GM23248 (cell line): ENCODE measurements around the gene SMYD3. TPM values are rescaled to one million over a fixed set of nuclear protein-coding genes. Genes with fewer than 3 reads are reported as not detected.
A peak's percentile ranks its signal among the peaks of the same experiment; 100 is the strongest.

ENCODE experiments used
- DNase-seq: peaks from one replicate; pipeline ENCODE4 v3.0.0-alpha.2; 2015
- H2AFZ ChIP-seq: fragments of 200-600 bp; sonication (generic); 2 replicates; pipeline ENCODE4 v1.6.1; 2016; ENCODE audit warnings: antibody characterized with exemption
- H3F3A ChIP-seq: fragments of 200-600 bp; sonication (generic); 2 replicates; pipeline ENCODE4 v1.6.1; 2016; ENCODE audit warnings: mild to moderate bottlenecking, antibody characterized with exemption, mixed run types; ENCODE audit not compliant: insufficient read depth
- H3K27ac ChIP-seq: fragments of 200-600 bp; sonication (generic); 2 replicates; pipeline ENCODE4 v1.5.1; 2016; ENCODE audit warnings: mild to moderate bottlenecking
- H3K27me3 ChIP-seq: fragments of 200-600 bp; sonication (generic); replicated peaks from 2 replicates; pipeline ENCODE4 v1.6.1; 2016; ENCODE audit warnings: mild to moderate bottlenecking; ENCODE audit not compliant: insufficient read depth
- H3K36me3 ChIP-seq: fragments of 200-600 bp; sonication (generic); 2 replicates; pipeline ENCODE4 v1.6.1; 2016; ENCODE audit warnings: low read depth, mild to moderate bottlenecking
- H3K4me1 ChIP-seq: fragments of 200-600 bp; sonication (generic); 2 replicates; pipeline ENCODE4 v1.6.1; 2016; ENCODE audit warnings: mild to moderate bottlenecking; ENCODE audit not compliant: insufficient read depth
- H3K4me2 ChIP-seq: fragments of 200-600 bp; sonication (generic); one replicate; pipeline ENCODE4 v1.6.1; 2016; ENCODE audit warnings: mild to moderate bottlenecking; ENCODE audit not compliant: unreplicated experiment
- H3K4me3 ChIP-seq: fragments of 200-600 bp; sonication (generic); 2 replicates; pipeline ENCODE4 v1.5.1; 2016; ENCODE audit warnings: mild to moderate bottlenecking
- H3K79me2 ChIP-seq: fragments of 200-600 bp; sonication (generic); 2 replicates; pipeline ENCODE4 v1.6.1; 2016; ENCODE audit warnings: mild to moderate bottlenecking; ENCODE audit not compliant: insufficient read depth
- H3K9ac ChIP-seq: fragments of 200-600 bp; sonication (generic); 2 replicates; pipeline ENCODE4 v1.6.1; 2016; ENCODE audit warnings: mild to moderate bottlenecking
- H3K9me2 ChIP-seq: fragments of 200-600 bp; sonication (generic); 2 replicates; pipeline ENCODE4 v1.6.1; 2016; ENCODE audit warnings: mixed run types, mild to moderate bottlenecking, moderate library complexity; ENCODE audit not compliant: insufficient read depth
- H3K9me3 ChIP-seq: fragments of 200-600 bp; sonication (generic); one replicate; pipeline ENCODE4 v1.6.1; 2017; ENCODE audit warnings: low read depth
- H4K20me1 ChIP-seq: fragments of 200-600 bp; sonication (generic); 2 replicates; pipeline ENCODE4 v1.6.0; 2016; ENCODE audit not compliant: insufficient read depth
- EZH2 ChIP-seq: fragments of 200-600 bp; sonication (generic); IDR thresholded peaks from 2 replicates; pipeline ENCODE4 v1.6.1; 2018; ENCODE audit warnings: antibody characterized with exemption, mild to moderate bottlenecking; ENCODE audit not compliant: insufficient read depth, poor library complexity, severe bottlenecking
- EZH2phosphoT487 ChIP-seq: fragments of 200-600 bp; sonication (generic); IDR thresholded peaks from 2 replicates; pipeline ENCODE4 v1.6.1; 2018; ENCODE audit warnings: antibody characterized with exemption, moderate library complexity, mild to moderate bottlenecking, low read depth; ENCODE audit not compliant: insufficient read depth
- WGBS, 2 experiments: methylation state at CpG; one replicate each; pipeline ENCODE4 v1.1.6; 2015 to 2017; ENCODE audit warnings: low lambda C conversion rate in 2 of 2, low coverage in 1 of 2; ENCODE audit errors: missing lambda C conversion rate in 2 of 2; 5-methylcytosine and 5-hydroxymethylcytosine counted together
- in situ Hi-C: fragments of 300-500 bp; cut with MboI; formaldehyde crosslinking; loops from 2 replicates; pipeline ENCODE4 v1.15.0; 2020
- polyA plus RNA-seq: library from polyadenylated mRNA; unstranded; fragments of >200 nt; fragmentation: Nextera tagmentation; extraction: Ambion mirVana; gene quantifications from 2 replicates; pipeline ENCODE4 v1.2.1, GENCODE V29; 2016
- total RNA-seq: library from RNA; depleted of rRNA; stranded (reverse); fragments of >200 nt; shearing (Covaris generic); gene quantifications from 2 replicates; pipeline ENCODE4 v1.2.3, GENCODE V29; 2014; rRNA removed

The SMYD3 gene
- 32.1 and 39.1 TPM in 2 replicates for total RNA-seq
- 39.1 and 44.8 TPM in 2 replicates for polyA plus RNA-seq

- peaks cover 6% of the 10 kb centered on the region; the same call in 1 of the 2 replicates for H3K79me2 ChIP-seq
- peak within 1 kb of the TSS; percentile 72 for H3K4me2 ChIP-seq
- peak within 1 kb of the TSS; percentile 79 for H3K4me3 ChIP-seq
- H3K9me2 ChIP-seq = no peaks in the 10 kb centered on the region
- H4K20me1 ChIP-seq = no peaks in the 10 kb centered on the region
- H3K9me3 ChIP-seq = no peaks in the 10 kb centered on the region
- WGBS, 2 experiments = 1 to 2% methylated on average over 31 to 64 of the region's 79 CpGs
- TF ChIP-seq EZH2 (no peak), EZH2phosphoT487 (no peak)
- DNase-seq = peak; percentile 90
- peak within 1 kb of the TSS; percentile 71 for H3K9ac ChIP-seq
- peaks cover 9% of the 10 kb centered on the region for H3K4me1 ChIP-seq
- H3K27ac ChIP-seq = no peak within 1 kb of the TSS
- peaks cover 18% of the 10 kb centered on the region; the same call in 1 of the 2 replicates for H3F3A ChIP-seq
- H3K27me3 ChIP-seq = no peaks in the 10 kb centered on the region
- in situ Hi-C loops = no loop called here
- no peaks in the 10 kb centered on the region for H3K36me3 ChIP-seq
- H2AFZ ChIP-seq = peak within 1 kb of the TSS; percentile 86
Observed at GRCh38 chr1:246506674-246507481, at the start of gene SMYD3. Gene SMYD3 (minus strand): TSS chr1:246507279.

GRCh38 chr1:246554201-246554600 is 47.1 kb upstream of the SMYD3 start:
- H3K79me2 ChIP-seq = peaks cover 96% of the 10 kb centered on the region
- no peaks in the 10 kb centered on the region for H3K9me3 ChIP-seq
- WGBS, 2 experiments = 94% methylated on average over 16 of the region's 16 CpGs
- no peak overlapping the region for H3K27ac ChIP-seq
- no peak overlapping the region for H2AFZ ChIP-seq
- no peak overlapping the region for H3K4me2 ChIP-seq
- TF ChIP-seq EZH2 = no peak
- no peak for TF ChIP-seq EZH2phosphoT487
- H3K36me3 ChIP-seq = peaks cover 55% of the 10 kb centered on the region
- H3K9ac ChIP-seq = no peak overlapping the region
- H3F3A ChIP-seq = no peaks in the 10 kb centered on the region
- no peaks in the 10 kb centered on the region for H3K27me3 ChIP-seq
- H3K9me2 ChIP-seq = no peaks in the 10 kb centered on the region
- in situ Hi-C loops = no loop called here
- H3K4me1 ChIP-seq = no peaks in the 10 kb centered on the region
- no peak overlapping the region for H3K4me3 ChIP-seq
- no peaks in the 10 kb centered on the region for H4K20me1 ChIP-seq
- no peak for DNase-seq

DNA sequence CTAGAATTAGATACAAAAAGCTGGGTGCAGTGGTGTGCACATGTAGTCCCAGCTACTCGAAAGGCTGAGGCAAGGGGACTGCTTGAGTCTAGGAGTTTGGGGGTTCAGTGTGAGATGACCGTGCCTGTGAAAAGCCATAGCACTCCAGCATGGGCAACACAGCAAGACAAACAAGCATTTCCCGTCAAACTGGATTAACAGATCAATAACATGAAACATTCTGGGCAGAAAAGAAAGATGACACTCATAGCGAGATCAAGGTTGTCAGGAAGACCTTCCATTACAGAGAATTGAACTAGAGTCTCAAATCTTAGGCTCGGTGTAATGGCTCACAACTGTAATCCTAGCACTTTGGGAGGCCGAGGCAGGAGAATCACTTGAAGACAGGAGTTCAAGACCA is 45.0 kb upstream of the SMYD3 start:
- TF ChIP-seq EZH2phosphoT487 (no peak), EZH2 (no peak)
- Histone ChIP-seq H4K20me1 (no peaks in the 10 kb centered on the region), H3K79me2 (peaks cover 81% of the 10 kb centered on the region), H3K9ac (no peak overlapping the region), H3K4me3 (no peak overlapping the region), H3K27ac (no peak overlapping the region), H2AFZ (no peak overlapping the region), H3K9me2 (no peaks in the 10 kb centered on the region), H3K9me3 (no peaks in the 10 kb centered on the region), H3K36me3 (peaks cover 60% of the 10 kb centered on the region), H3K27me3 (no peaks in the 10 kb centered on the region), H3F3A (no peaks in the 10 kb centered on the region), H3K4me2 (no peak overlapping the region), H3K4me1 (no peaks in the 10 kb centered on the region)
- WGBS, 2 experiments = 93 to 94% methylated on average over 6 of the region's 6 CpGs
- in situ Hi-C loops = no loop called here
- no peak for DNase-seq

- in situ Hi-C loops = no loop called here
- H3K9me3 ChIP-seq = no peaks in the 10 kb centered on the region
- TF ChIP-seq EZH2 (no peak), EZH2phosphoT487 (no peak)
- no peaks in the 10 kb centered on the region for H3F3A ChIP-seq
- H2AFZ ChIP-seq = no peak overlapping the region
- H3K4me2 ChIP-seq = no peak overlapping the region
- no peak overlapping the region for H3K27ac ChIP-seq
- no peak overlapping the region for H3K9ac ChIP-seq
- no peak overlapping the region for H3K4me3 ChIP-seq
- DNase-seq = no peak
- 80 to 83% methylated on average over 11 of the region's 11 CpGs for WGBS, 2 experiments
- no peaks in the 10 kb centered on the region for H3K9me2 ChIP-seq
- H3K27me3 ChIP-seq = no peaks in the 10 kb centered on the region
- peaks cover 64% of the 10 kb centered on the region for H3K79me2 ChIP-seq
- H4K20me1 ChIP-seq = no peaks in the 10 kb centered on the region
- peaks cover 48% of the 10 kb centered on the region for H3K36me3 ChIP-seq
- H3K4me1 ChIP-seq = no peaks in the 10 kb centered on the region
Observed at GRCh38 chr1:246550402-246550801, 43.3 kb upstream of the SMYD3 start.
